GM18517 (cell line): ENCODE measurements around the gene SEMA4F.
"Not testable (repeated sequence)": the region's sequence is repeated elsewhere in the genome, so short reads cannot be mapped to it uniquely, and the experiment has no call there.

Source experiments
- ATAC-seq: cut with Tn5 transposase; IDR thresholded peaks from one replicate; pipeline ENCODE4 v1.9.1; 2021; ENCODE audit warnings: mild to moderate bottlenecking, moderate library complexity; ENCODE audit not compliant: unreplicated experiment

The SEMA4F gene

DNA sequence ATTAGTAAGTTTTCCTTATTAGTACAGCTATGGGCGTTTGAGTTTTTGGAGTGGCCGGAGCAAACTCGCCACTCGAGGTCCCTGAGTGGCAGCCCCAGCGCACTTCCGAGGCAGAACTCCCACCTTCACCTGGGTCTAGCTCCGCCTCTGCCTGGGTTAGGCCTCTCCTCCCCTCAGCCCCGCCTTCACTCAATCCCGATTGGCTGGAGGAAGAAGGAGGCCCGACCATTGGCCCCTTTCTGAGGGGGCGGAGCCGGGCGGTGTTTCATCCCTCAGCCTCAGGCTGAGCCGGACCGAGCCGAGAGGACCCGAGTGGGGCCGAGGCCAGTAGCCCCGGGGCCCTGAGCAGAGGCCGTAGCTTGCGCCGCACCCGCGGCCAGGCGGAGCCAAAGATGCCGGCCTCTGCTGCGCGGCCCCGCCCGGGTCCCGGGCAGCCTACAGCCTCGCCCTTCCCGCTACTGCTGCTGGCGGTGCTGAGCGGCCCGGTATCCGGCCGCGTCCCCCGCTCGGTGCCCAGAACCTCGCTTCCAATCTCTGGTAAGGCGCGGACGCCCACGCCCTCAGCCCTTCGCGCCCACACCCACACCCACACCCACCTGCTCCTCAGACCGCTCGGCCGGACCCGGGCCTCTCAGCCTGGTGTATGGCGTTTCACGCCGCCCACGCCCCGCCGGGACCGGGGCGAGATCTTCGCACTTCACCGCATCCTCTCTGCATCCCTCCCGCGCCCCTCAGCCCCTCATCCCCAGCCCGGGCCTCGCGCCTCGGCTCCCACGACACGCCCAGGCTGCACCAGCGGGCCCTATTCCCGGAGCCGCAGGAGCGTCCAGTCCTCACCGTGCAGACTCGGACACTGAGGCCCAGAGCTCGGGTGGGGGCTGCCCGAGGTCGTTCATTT lies at the start of gene SEMA4F:
TSS of gene SEMA4F (plus strand) at position 263 of the 898 bp plus-strand sequence. CDS start at position 393, 130 bp downstream.
- peak; percentile 99 for ATAC-seq

- ATAC-seq: no peak
Observed at GRCh38 chr2:74606927-74607326, 47.1 kb upstream of the SEMA4F start.

GRCh38 chr2:74617122-74617521 lies 36.9 kb upstream of the SEMA4F start:
- ATAC-seq: no peak

- no peak for ATAC-seq
Observed at GRCh38 chr2:74618410-74619083, 35.5 kb upstream of the SEMA4F start.

- ATAC-seq: peak; percentile 61
Observed at GRCh38 chr2:74619651-74620297, 34.3 kb upstream of the SEMA4F start.

- no peak for ATAC-seq
Observed at GRCh38 chr2:74620671-74621070, 33.4 kb upstream of the SEMA4F start.

DNA sequence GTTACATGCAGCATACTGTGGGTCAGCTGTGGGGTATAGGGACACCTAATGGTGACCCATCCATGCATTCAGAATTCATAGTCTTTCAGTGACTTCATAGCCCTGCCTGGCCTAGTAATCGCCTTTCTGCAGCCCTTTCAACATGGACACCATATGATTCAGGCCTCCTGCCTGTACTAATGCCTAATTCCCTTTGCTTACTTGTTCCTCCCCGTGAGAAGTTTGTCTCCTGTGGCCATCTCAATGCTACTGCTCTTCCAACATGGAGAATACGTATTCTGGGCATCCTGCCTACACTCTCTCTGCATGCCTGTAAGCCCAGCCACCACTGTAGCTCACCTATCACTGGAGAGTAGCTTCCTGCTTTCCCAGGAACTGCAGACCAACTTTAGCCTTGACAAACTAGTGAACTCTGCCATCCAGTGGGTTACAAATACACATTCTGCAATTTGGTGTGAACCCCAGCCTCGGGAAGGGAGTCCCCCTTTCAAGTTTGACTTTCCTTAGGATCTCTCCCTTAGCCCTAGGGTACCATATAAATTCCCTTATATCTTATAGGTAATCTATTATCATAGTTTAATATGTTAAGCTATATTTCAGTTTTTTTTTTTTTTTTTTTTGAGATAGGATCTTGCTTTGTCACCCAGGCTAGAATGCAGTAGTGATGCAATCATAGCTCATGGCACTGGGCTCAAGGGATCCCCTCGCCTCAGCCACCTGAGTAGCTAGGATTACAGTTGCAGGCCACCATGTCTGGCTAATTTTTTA lies 28.2 kb upstream of the SEMA4F start:
- ATAC-seq: no peak

- no peak for ATAC-seq
Observed at GRCh38 chr2:74628538-74629105, 25.4 kb upstream of the SEMA4F start.

DNA sequence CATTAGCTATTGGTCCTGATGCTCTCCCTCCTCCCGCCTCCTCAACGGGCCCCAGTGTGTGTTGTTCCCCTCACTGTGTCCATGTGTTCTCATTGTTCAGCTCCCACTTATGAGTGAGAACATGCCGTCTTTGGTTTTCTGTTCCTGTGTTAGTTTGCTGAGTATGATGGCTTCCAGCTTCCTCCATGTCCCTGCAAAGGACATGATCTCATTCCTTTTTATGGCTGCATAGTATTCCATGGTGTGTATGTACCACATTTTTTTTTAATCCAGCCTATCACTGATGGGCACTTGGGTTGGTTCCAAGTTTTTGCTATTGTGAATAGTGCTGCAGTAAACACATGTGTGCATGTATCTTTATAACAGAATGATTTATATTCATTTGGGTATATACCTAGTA lies 23.6 kb upstream of the SEMA4F start:
- not testable (repeated sequence) for ATAC-seq

DNA sequence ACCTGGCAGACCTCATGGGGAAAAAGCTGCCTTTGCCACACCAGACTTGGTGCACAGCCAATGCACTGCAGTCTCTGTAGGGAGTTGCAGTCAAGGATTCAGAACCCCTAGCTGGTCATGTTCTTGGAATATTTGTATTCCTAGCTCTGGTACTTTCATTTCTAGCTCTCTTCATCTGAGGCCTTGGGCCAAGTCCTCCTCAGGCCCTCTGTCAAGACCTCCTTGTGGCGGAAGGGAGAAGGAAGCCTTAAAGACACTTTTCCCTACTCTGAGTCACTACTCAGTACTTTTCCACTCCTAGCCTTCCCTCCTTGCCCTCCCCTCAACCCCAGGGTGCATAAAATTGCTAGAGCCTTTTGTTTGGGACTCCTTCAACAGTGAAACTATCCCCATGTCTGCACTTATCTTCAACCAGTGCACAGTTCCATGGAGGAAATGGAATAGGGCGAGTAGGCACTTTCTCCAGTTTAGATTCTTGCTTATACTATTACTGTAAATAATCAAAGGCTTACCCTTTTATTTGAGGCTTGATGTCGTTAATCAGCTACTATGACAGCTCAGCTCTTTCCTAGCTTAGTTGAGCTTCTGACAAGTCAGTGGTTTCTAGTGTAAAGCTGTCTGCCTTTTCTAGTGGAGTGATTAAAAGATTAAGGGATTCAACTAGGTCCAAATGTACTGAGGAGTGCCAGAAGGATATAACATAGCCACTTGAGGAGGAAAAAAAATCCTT lies 21.7 kb upstream of the SEMA4F start:
- ATAC-seq: no peak

GRCh38 chr2:74632939-74633312 lies 21.1 kb upstream of the SEMA4F start:
- no peak for ATAC-seq

- no peak for ATAC-seq
Observed at GRCh38 chr2:74639550-74639949, 14.5 kb upstream of the SEMA4F start.

- no peak for ATAC-seq
Observed at GRCh38 chr2:74645344-74645743, 8.7 kb upstream of the SEMA4F start.

- ATAC-seq: no peak
Observed at GRCh38 chr2:74646201-74646600, 7.8 kb upstream of the SEMA4F start.

DNA sequence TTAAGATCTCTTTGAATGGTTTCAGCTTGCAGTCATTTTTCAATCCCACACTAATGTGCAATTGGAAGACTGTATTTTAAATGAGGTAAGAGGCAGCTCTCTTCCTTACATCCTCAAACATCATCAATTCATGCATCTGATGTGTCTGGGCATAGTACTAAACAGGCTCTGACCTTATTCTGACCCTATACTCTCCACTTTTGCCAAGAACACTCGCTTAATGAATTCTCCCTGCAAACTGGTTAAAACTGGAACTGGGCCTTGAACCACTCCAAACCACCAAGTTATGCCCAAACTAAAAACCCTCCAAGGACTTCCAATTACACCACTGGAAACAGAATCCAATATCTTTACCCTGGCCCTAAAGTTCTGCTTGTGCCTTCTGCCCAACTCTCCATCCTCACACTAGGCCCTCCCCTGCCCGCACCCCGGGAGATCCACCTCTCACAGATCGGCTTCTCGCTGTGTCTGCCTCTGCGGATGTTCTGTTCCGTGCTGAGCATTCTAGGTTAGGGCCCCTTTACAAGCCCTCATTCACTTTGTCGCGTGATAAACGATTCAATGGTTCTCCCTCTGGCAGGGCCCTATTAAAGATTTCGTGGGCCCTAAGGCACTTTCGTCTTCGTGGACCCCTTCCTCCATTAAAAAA lies 7.1 kb upstream of the SEMA4F start:
- ATAC-seq: no peak

DNA sequence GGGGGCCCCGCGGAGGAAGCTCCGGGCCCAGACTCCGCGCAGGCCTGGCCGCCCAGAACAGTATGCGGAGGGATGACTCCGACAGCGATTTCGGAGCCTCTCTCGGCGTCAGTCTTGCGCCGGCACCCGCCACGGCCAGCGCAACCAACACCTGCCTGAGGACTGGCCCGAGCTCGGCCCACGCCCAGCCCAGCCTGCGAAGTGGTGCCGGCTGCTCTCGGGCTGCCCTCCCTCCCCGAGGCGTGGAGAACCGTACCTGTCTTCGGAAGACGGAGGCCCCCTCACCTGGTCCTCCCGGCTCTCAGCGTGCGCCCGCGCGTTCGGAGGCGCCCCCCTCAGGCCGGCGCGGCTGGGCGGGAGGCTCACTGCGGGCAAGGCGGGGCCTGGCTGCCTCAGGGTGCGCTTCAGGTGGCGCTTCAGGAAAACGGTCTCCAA lies 6.0 kb upstream of the SEMA4F start, which contains the start of gene M1AP:
TSS of gene M1AP (minus strand) at position 322 of the 435 bp plus-strand sequence. CDS start 8,055 bp downstream, outside the sequence.
- no peak for ATAC-seq

DNA sequence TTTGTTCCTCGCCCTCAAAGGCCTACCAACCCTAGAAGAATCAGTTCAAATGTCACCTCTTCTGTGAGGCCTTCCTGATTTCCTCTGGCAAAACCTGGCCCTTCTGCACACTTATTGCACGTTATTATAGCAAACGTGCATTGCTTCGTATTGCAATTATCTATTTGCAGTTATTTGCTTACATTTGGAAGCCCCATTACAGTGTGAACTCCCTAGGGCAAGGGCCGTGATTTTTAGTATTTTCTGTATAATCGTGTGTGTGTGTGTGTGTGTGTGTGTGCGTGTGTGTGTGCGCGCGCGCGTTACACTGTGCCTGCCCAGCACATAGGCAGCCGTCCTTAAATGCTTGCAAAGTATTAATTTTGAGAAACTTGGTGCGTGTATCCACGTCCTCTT lies 460 bp upstream of the SEMA4F start:
- ATAC-seq: peak; percentile 18

DNA sequence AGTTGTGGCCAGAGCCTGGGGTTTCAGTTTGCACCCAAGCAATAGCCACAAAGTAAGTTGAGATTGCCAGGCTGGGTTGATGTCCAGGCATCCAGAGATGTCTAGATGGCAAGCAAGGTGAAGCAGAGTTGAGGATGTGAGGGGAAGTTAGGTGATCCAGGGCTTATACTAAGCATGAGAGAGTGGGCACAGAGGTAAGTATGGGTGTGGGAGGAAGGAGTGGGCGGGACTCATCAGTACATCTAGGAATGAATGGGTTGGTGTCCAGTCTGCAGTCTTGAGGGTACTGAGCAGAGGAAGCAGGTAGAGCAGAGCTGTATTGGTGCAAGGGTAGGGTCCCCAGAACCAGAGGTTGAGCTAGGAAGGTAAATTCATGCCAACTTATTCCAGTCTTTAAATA lies 1.5 kb downstream of the SEMA4F start:
- ATAC-seq: no peak

DNA sequence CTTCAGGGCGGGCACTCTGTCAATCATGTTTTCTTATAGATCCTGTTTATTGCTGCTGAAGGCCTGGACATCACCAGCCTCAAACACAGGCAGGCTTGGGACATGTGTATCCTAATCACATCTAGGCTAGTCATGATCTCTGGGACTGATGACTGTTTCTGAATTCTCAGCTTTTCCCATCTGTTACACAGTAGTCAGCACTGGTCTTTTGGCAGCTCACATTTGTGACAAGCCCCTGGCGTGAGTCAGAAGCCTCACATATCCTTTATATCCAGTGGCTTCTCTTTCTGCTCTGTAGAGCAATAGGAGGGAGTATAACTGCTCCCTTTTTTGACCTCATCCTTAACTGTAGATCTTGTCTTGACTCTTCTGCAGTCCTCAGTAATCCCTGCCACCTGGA lies 4.5 kb downstream of the SEMA4F start:
- ATAC-seq: no peak
